ENCODE measurements around the gene PTPN22. TPM values are rescaled to one million over a fixed set of nuclear protein-coding genes. Genes with fewer than 3 reads are reported as not detected.

Gene PTPN22
- total RNA-seq, 1 experiment from 2014 or later, result 0.89 TPM

DNA sequence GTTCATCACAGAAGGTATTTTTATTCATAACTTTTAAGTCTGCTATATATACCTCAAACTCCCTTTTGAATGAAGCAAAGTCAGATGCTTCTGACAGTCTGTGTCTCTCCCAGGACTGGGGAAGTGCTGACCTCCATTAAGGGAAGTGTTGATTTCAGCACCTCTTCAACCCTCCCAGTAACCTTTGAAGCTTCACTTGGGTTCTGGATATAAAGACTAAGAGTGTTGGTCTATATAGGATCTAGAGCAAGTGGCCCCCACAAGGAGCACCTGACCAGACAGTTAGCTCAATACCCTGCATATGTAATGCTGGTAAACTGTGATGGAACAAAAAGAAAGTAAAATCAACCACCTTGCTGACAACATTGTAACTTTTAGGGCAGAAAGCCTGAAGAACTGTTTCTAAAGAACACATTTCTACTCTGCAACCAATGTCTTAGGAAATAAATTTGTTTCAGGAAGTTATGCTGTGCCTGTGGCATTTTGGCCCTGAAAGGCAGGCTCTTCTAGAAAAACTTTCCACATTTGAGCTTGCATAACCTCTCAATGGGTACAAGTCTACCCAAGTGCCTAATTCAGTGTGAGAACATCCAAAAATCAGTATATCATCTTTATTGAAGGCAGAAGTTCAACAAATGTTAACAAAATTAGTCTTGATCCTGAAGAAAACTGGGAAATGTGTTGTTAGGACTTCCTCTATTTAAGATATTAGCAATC is 865 bp upstream of the PTPN22 start:
- POLR2A ChIA-PET, result interaction anchor here (0.5 to 0.9 kb wide), 2 partner anchors 32 to 77 kb away, joined by 3 read pairs; partner anchors contain the start of gene AP4B1
- CTCF ChIA-PET, result no interaction called here
- no peaks in the 10 kb centered on the region for H3K36me3 Mint-ChIP-seq (ENCODE audit: insufficient read depth, unreplicated experiment)

DNA sequence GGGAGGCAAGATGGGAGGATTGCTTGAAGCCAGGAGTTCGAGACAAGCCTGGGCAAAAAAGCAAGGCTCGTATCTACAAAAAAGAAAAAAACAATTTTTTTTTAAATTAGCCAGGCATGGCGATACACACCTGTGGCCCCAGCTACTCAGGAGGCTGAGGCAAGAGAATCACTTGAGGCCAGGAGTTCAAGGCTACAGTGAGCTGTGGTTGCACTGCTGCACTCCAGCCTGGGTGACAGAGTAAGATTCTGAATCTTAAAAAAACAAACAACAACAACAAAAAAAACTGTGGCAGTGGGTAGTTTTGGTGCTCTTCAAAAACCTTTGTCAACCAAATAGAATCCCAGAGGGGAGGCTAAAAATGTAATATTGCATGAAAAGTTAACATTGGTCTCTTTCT is 734 bp downstream of the PTPN22 start:
- intact Hi-C loops (cut with micrococcal nuclease), result no loop called here
- no peak for TF ChIP-seq CTCF (IDR thresholded peaks at IDR 0.05; ENCODE audit: unreplicated experiment)

More for the DNA sequence above, 865 bp upstream of the PTPN22 start:
- Mint-ChIP-seq H3K27ac (ENCODE audit: low read depth, unreplicated experiment) (no peak overlapping the region), H3K27me3 (ENCODE audit: insufficient read depth, unreplicated experiment) (no peaks in the 10 kb centered on the region), H3K9me3 (ENCODE audit: unreplicated experiment) (no peaks in the 10 kb centered on the region), H3K4me1 (ENCODE audit: insufficient read depth, unreplicated experiment) (peaks cover 11% of the 10 kb centered on the region), H3K4me3 (ENCODE audit: unreplicated experiment) (no peak overlapping the region)
- TF ChIP-seq CTCF (IDR thresholded peaks at IDR 0.05; ENCODE audit: unreplicated experiment), result no peak
- BruUV-seq (replicated peaks), result no TSS peak
- intact Hi-C loops (cut with micrococcal nuclease), result no loop called here
- DNase-seq (ENCODE audit: unreplicated experiment), result peak; percentile 27

DNA sequence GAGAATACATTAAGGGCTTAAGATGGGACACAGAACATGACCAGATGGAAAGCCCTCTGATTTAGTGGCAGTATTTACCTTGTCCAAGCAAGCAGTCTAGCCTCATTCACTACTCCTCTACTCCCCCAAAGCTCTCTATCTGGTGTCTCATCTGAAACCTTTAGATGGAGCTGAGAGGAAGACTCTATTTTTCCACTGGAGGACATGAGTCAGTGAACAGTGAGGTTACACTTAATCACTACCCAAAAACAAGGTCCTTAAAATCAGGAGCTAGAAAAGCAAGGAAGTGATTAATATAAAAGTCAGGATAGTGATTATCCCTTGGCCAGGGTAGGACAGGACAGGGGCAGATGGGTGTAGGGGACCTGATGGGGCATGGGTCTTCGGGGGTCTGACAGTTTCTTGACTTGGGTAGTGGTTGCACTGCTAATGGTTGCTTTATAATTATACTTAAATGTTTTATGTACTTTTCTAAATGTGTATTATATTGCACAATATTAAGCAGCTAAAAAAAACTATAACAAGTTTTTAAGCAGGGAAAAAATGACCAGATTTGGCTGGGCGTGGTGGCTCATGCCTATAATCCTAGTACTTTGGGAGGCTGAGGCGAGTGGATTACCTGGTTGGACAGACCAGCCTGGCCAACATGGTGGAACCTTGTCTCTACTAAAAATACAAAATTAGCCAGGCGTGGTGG is 3.0 kb downstream of the PTPN22 start:
- H3K4me3 Mint-ChIP-seq (ENCODE audit: unreplicated experiment), result no peak overlapping the region
- peak overlapping the region; percentile 74 for H3K27ac Mint-ChIP-seq (ENCODE audit: low read depth, unreplicated experiment)
- DNase-seq (ENCODE audit: unreplicated experiment), result no peak

More for the DNA sequence above, 734 bp downstream of the PTPN22 start:
- Mint-ChIP-seq H3K27ac (ENCODE audit: low read depth, unreplicated experiment) (peak overlapping the region; percentile 12), H3K4me1 (ENCODE audit: insufficient read depth, unreplicated experiment) (peaks cover 11% of the 10 kb centered on the region), H3K9me3 (ENCODE audit: unreplicated experiment) (no peaks in the 10 kb centered on the region), H3K36me3 (ENCODE audit: insufficient read depth, unreplicated experiment) (no peaks in the 10 kb centered on the region), H3K4me3 (ENCODE audit: unreplicated experiment) (no peak overlapping the region), H3K27me3 (ENCODE audit: insufficient read depth, unreplicated experiment) (no peaks in the 10 kb centered on the region)
- ChIA-PET CTCF (interaction anchor here (2.3 kb wide), 1 partner anchor 14 kb away, joined by 9 read pairs; no protein-coding TSS in a partner anchor), POLR2A (no interaction called here)
- DNase-seq (ENCODE audit: unreplicated experiment), result no peak
- BruUV-seq (replicated peaks), result no TSS peak

More for the DNA sequence above, 3.0 kb downstream of the PTPN22 start:
- TF ChIP-seq CTCF (IDR thresholded peaks at IDR 0.05; ENCODE audit: unreplicated experiment), result no peak
- intact Hi-C loops (cut with micrococcal nuclease), result no loop called here
- ChIA-PET POLR2A (interaction anchor here (1.4 kb wide), 1 partner anchor 56 kb away, joined by 3 read pairs; the partner anchor contains the start of gene RSBN1), CTCF (interaction anchor here (0.6 to 2.3 kb wide), 7 partner anchors 12 to 1152 kb away, joined by 3 to 9 read pairs (median 4); no protein-coding TSS in a partner anchor)
- no peaks in the 10 kb centered on the region for H3K9me3 Mint-ChIP-seq (ENCODE audit: unreplicated experiment)
- no peaks in the 10 kb centered on the region for H3K27me3 Mint-ChIP-seq (ENCODE audit: insufficient read depth, unreplicated experiment)
- peaks cover 5% of the 10 kb centered on the region for H3K4me1 Mint-ChIP-seq (ENCODE audit: insufficient read depth, unreplicated experiment)
- no TSS peak for BruUV-seq (replicated peaks)
- no peaks in the 10 kb centered on the region for H3K36me3 Mint-ChIP-seq (ENCODE audit: insufficient read depth, unreplicated experiment)
